Measurements from ENCODE around the gene MAGOHB. TPM values are rescaled to one million over a fixed set of nuclear protein-coding genes. Genes with fewer than 3 reads are reported as not detected.
"Not testable (repeated sequence)": the region's sequence is repeated elsewhere in the genome, so short reads cannot be mapped to it uniquely, and the experiment has no call there.

The MAGOHB gene
- total RNA-seq, 1 experiment from 2014 or later = 65.2 TPM

- Histone ChIP-seq H3K9me3 (replicated peaks) (no peaks in the 10 kb centered on the region), H3K27me3 (no peaks in the 10 kb centered on the region), H3K27ac (no peak overlapping the region), H3K4me3 (no peak overlapping the region), H3K4me1 (peaks cover 17% of the 10 kb centered on the region), H3K36me3 (peaks cover 2% of the 10 kb centered on the region; the same call in 1 of the 2 replicates)
- DNase-seq = peak; percentile 81 to 90
These were observed 22.4 kb downstream of the MAGOHB start for GRCh38 chr12:10590966-10591365.

DNA sequence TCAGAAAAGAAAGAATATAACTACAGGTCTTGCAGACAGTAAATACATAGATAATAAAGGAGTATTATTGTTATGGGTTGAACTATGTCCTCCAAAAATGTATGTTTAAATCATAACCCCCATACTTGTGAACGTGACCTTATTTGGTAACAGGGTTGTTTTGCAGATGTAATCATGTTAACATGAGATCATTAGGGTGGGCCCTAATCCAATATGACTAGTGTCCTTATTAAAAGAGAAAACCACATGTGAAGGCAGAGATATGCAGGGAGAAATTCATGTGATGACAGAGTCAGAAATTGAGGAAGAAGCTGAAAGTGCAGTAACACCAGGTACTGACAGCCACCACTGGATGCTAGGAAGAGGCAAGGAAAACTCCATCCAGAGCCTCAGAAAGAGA is 29.0 kb downstream of the MAGOHB start:
- Histone ChIP-seq H3K9me3 (replicated peaks) (no peaks in the 10 kb centered on the region), H3K36me3 (peaks cover 2% of the 10 kb centered on the region; the same call in 1 of the 2 replicates), H3K4me1 (no peaks in the 10 kb centered on the region), H3K4me3 (no peak overlapping the region), H3K27ac (no peak overlapping the region), H3K27me3 (no peaks in the 10 kb centered on the region)
- DNase-seq = no peak

GRCh38 chr12:10582704-10583103 is 30.7 kb downstream of the MAGOHB start:
- no peak for DNase-seq

GRCh38 chr12:10582133-10582532 is 31.3 kb downstream of the MAGOHB start:
- not testable (repeated sequence) for H3K36me3 ChIP-seq; H3K4me3 ChIP-seq; H3K9me3 ChIP-seq (replicated peaks); H3K27me3 ChIP-seq; DNase-seq; H3K4me1 ChIP-seq; H3K27ac ChIP-seq

More at GRCh38 chr12:10582704-10583103, 30.7 kb downstream of the MAGOHB start:
- H3K9me3 ChIP-seq (replicated peaks) = no peaks in the 10 kb centered on the region
- H3K4me3 ChIP-seq = no peak overlapping the region
- no peaks in the 10 kb centered on the region for H3K27me3 ChIP-seq
- H3K36me3 ChIP-seq = no peaks in the 10 kb centered on the region
- no peak overlapping the region for H3K27ac ChIP-seq
- no peaks in the 10 kb centered on the region for H3K4me1 ChIP-seq

- Histone ChIP-seq H3K4me1 (no peaks in the 10 kb centered on the region), H3K9me3 (replicated peaks) (no peaks in the 10 kb centered on the region), H3K27me3 (no peaks in the 10 kb centered on the region), H3K4me3 (no peak overlapping the region), H3K36me3 (no peaks in the 10 kb centered on the region), H3K27ac (no peak overlapping the region)
- DNase-seq = no peak
These were observed 39.1 kb downstream of the MAGOHB start for GRCh38 chr12:10574307-10574706.

- H3K27me3 ChIP-seq; H3K9me3 ChIP-seq (replicated peaks); H3K4me3 ChIP-seq; H3K36me3 ChIP-seq; H3K4me1 ChIP-seq; H3K27ac ChIP-seq; DNase-seq: not testable (repeated sequence)
These were observed 41.4 kb downstream of the MAGOHB start for GRCh38 chr12:10572021-10572490.

GRCh38 chr12:10571141-10571540 is 42.3 kb downstream of the MAGOHB start:
- Histone ChIP-seq H3K36me3 (no peaks in the 10 kb centered on the region), H3K4me3 (no peak overlapping the region), H3K27me3 (no peaks in the 10 kb centered on the region), H3K4me1 (no peaks in the 10 kb centered on the region), H3K27ac (no peak overlapping the region), H3K9me3 (replicated peaks) (no peaks in the 10 kb centered on the region)
- no peak for DNase-seq

DNA sequence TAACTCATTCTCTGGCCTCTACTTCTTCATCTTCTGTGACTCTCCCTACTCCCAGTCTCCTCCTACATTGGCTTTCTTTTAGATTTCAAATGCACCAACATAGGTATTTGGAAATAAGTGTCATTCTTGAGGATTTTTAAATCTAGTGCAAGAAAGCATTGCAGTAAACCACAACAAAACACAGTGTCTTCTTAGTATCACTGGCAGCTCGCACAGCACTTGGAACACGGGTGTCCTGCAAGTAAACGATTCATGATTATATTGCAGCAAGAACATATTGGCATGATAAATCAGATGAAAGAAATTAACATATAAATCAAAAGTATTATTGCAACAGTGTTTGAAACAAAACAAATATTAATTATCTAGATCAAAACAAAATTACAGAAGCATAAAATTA is 45.6 kb downstream of the MAGOHB start:
- H3K27me3 ChIP-seq = no peaks in the 10 kb centered on the region
- no peak overlapping the region for H3K4me3 ChIP-seq
- H3K36me3 ChIP-seq = no peaks in the 10 kb centered on the region
- no peaks in the 10 kb centered on the region for H3K4me1 ChIP-seq
- H3K9me3 ChIP-seq (replicated peaks) = no peaks in the 10 kb centered on the region
- no peak overlapping the region for H3K27ac ChIP-seq
- DNase-seq = no peak

GRCh38 chr12:10563966-10564365 is 49.4 kb downstream of the MAGOHB start:
- no peaks in the 10 kb centered on the region for H3K9me3 ChIP-seq (replicated peaks)
- no peaks in the 10 kb centered on the region for H3K36me3 ChIP-seq
- H3K27ac ChIP-seq = no peak overlapping the region
- DNase-seq = no peak
- H3K27me3 ChIP-seq = no peaks in the 10 kb centered on the region
- no peak overlapping the region for H3K4me3 ChIP-seq
- H3K4me1 ChIP-seq = no peaks in the 10 kb centered on the region

- H3K36me3 ChIP-seq = no peaks in the 10 kb centered on the region
- H3K4me1 ChIP-seq = no peaks in the 10 kb centered on the region
- H3K27ac ChIP-seq = no peak overlapping the region
- H3K4me3 ChIP-seq = no peak overlapping the region
- H3K27me3 ChIP-seq = no peaks in the 10 kb centered on the region
- no peaks in the 10 kb centered on the region for H3K9me3 ChIP-seq (replicated peaks)
- no peak for DNase-seq
These were observed 50.4 kb downstream of the MAGOHB start for GRCh38 chr12:10563002-10563401.

GRCh38 chr12:10562306-10562933 is 51.0 kb downstream of the MAGOHB start:
- no peaks in the 10 kb centered on the region for H3K4me1 ChIP-seq
- no peak overlapping the region for H3K4me3 ChIP-seq
- H3K27ac ChIP-seq = no peak overlapping the region
- peak in 1 of 2 experiments; percentile 52 for DNase-seq
- H3K36me3 ChIP-seq = no peaks in the 10 kb centered on the region
- H3K27me3 ChIP-seq = no peaks in the 10 kb centered on the region
- H3K9me3 ChIP-seq (replicated peaks) = no peaks in the 10 kb centered on the region

DNA sequence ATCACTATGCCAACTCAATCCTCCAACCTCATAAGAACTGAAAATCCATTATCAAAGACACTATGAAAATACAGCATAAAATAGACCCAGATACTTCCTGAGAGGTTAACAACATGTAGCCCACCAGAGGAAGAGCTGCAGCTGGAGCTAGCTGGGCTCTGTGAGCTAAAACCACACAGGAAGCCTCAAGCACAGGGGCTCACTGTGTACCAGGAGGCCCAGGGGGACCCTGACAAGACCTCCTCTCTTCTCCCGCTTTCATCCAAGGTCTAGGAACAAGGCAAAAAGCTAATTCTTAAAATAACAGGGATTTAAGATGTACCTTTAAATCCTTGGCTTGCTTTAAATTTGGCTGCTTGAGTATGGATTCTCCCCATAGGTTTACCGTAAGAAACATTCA is 54.2 kb downstream of the MAGOHB start:
- Histone ChIP-seq H3K36me3 (no peaks in the 10 kb centered on the region), H3K9me3 (replicated peaks) (no peaks in the 10 kb centered on the region)
- DNase-seq = no peak

DNA sequence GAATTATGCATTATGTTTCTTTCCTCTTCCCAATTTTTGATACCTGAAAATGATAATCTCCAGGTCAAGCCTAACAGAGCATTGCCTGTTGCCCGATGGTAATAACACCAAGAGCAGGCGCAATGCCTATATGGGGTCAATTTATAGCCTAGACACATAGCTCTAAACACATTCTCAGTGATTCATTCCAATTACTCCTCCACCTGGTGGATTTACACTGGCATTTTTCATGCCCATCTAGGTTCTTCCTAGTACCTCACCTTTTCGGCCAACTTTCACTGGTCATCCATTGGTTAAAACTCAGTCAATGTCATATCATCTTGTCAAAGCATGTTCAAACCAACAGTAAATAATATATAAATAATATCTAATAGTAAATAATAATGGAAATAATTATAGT is 54.6 kb downstream of the MAGOHB start:
- Histone ChIP-seq H3K27me3 (no peaks in the 10 kb centered on the region), H3K27ac (no peak overlapping the region), H3K9me3 (replicated peaks) (no peaks in the 10 kb centered on the region), H3K36me3 (no peaks in the 10 kb centered on the region), H3K4me1 (no peaks in the 10 kb centered on the region), H3K4me3 (no peak overlapping the region)
- DNase-seq = no peak

More for the DNA sequence above, 54.2 kb downstream of the MAGOHB start:
- no peak overlapping the region for H3K27ac ChIP-seq
- H3K4me1 ChIP-seq = no peaks in the 10 kb centered on the region
- H3K27me3 ChIP-seq = no peaks in the 10 kb centered on the region
- H3K4me3 ChIP-seq = no peak overlapping the region

GRCh38 chr12:10558301-10558700 is 55.1 kb downstream of the MAGOHB start:
- no peak overlapping the region for H3K4me3 ChIP-seq
- no peaks in the 10 kb centered on the region for H3K27me3 ChIP-seq
- no peak overlapping the region for H3K27ac ChIP-seq
- H3K36me3 ChIP-seq = no peaks in the 10 kb centered on the region
- no peak for DNase-seq
- no peaks in the 10 kb centered on the region for H3K4me1 ChIP-seq
- H3K9me3 ChIP-seq (replicated peaks) = no peaks in the 10 kb centered on the region

DNA sequence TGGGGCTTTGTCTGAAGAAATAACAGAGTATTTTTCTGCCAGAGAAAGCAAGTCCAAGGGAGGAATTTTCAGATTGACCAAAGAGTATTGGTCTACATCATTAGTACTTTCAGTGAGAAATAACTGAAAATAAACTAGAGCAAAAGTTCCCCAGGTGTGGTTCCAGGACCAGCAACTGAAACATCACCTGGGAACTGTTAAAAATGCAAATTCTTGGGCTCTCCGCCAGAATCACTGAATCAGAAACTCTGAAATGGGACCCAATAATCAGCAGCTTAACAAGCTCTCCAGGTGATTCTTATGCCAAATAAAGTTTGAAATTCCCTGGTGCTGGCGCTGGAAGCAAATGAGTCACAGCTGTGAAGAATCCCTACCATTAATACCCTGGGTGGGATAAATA is 55.6 kb downstream of the MAGOHB start:
- Histone ChIP-seq H3K4me3 (no peak overlapping the region), H3K27me3 (no peaks in the 10 kb centered on the region), H3K36me3 (no peaks in the 10 kb centered on the region), H3K9me3 (replicated peaks) (no peaks in the 10 kb centered on the region), H3K27ac (no peak overlapping the region), H3K4me1 (no peaks in the 10 kb centered on the region)
- no peak for DNase-seq

- no peaks in the 10 kb centered on the region for H3K4me1 ChIP-seq
- no peak overlapping the region for H3K4me3 ChIP-seq
- no peaks in the 10 kb centered on the region for H3K27me3 ChIP-seq
- H3K36me3 ChIP-seq = no peaks in the 10 kb centered on the region
- no peak for DNase-seq
- H3K27ac ChIP-seq = no peak overlapping the region
- H3K9me3 ChIP-seq (replicated peaks) = no peaks in the 10 kb centered on the region
These were observed 56.1 kb downstream of the MAGOHB start for GRCh38 chr12:10557329-10557728.

Measured in SJCRH30 (cell line).